Endothelial cell of umbilical vein (primary cell): Measurements from ENCODE around the gene ATXN7.

Source experiments
- POLR2A ChIP-seq: IDR thresholded peaks from 2 replicates; pipeline ENCODE4 v1.6.1; 2012; ENCODE audit warnings: low read depth, mild to moderate bottlenecking, control low read depth, low read length
- POLR2AphosphoS5 ChIP-seq: IDR thresholded peaks from 2 replicates; pipeline ENCODE4 v1.6.1; 2012; ENCODE audit warnings: low read depth, mild to moderate bottlenecking, control low read depth, low read length, moderate library complexity; ENCODE audit not compliant: insufficient read depth
- TF ChIP-seq, protein P1 (sequence below), 2 donors: IDR thresholded peaks; 1 replicate in 1 of 2; 2 replicates in 1 of 2; pipeline ENCODE4 v1.5.1; 2011; ENCODE audit warnings: low read length in 2 of 2, mild to moderate bottlenecking in 2 of 2, moderate library complexity in 2 of 2, control low read depth in 1 of 2, inconsistent platforms in 1 of 2, low read depth in 1 of 2; ENCODE audit not compliant: insufficient read depth in 1 of 2; ENCODE audit errors: extremely low read depth in 1 of 2
- TF ChIP-seq, protein P2 (sequence below): IDR thresholded peaks from 2 replicates; pipeline ENCODE4 v1.6.1; 2011; ENCODE audit not compliant: insufficient read depth, insufficient read length

DNA sequence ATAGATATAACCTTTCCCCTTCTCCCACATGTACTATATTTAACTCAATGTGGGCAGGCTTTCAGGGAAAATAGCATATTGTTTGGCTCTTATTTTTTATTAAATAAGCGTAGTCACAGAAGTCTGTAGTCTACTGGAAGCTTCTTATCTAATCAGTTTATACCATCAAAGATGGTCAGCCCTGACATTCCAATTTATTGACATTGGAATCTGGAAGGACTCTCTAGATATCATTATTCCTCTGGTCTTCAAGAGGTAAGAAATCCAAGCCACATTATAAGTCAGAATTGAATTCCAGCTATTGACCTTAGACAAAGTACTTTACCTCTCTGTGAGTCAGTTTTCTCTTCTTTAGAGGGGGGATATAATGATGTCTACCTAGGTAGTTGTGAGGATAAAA lies 87.0 kb downstream of the ATXN7 start:
- TF ChIP-seq, protein P1, sequence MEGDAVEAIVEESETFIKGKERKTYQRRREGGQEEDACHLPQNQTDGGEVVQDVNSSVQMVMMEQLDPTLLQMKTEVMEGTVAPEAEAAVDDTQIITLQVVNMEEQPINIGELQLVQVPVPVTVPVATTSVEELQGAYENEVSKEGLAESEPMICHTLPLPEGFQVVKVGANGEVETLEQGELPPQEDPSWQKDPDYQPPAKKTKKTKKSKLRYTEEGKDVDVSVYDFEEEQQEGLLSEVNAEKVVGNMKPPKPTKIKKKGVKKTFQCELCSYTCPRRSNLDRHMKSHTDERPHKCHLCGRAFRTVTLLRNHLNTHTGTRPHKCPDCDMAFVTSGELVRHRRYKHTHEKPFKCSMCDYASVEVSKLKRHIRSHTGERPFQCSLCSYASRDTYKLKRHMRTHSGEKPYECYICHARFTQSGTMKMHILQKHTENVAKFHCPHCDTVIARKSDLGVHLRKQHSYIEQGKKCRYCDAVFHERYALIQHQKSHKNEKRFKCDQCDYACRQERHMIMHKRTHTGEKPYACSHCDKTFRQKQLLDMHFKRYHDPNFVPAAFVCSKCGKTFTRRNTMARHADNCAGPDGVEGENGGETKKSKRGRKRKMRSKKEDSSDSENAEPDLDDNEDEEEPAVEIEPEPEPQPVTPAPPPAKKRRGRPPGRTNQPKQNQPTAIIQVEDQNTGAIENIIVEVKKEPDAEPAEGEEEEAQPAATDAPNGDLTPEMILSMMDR (IDR thresholded peaks at IDR 0.05; ENCODE audit: extremely low read depth in 1 of 2, insufficient read depth in 1 of 2, low read depth in 1 of 2, low read length in 2 of 2), result no peak
- TF ChIP-seq POLR2AphosphoS5 (no peak), POLR2A (no peak)
- TF ChIP-seq, protein P2, sequence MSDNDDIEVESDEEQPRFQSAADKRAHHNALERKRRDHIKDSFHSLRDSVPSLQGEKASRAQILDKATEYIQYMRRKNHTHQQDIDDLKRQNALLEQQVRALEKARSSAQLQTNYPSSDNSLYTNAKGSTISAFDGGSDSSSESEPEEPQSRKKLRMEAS, result no peak
